ENCODE data around the gene BICD1.
"Not testable (repeated sequence)": the region's sequence is repeated elsewhere in the genome, so short reads cannot be mapped to it uniquely, and the experiment has no call there.

BICD1 gene

DNA sequence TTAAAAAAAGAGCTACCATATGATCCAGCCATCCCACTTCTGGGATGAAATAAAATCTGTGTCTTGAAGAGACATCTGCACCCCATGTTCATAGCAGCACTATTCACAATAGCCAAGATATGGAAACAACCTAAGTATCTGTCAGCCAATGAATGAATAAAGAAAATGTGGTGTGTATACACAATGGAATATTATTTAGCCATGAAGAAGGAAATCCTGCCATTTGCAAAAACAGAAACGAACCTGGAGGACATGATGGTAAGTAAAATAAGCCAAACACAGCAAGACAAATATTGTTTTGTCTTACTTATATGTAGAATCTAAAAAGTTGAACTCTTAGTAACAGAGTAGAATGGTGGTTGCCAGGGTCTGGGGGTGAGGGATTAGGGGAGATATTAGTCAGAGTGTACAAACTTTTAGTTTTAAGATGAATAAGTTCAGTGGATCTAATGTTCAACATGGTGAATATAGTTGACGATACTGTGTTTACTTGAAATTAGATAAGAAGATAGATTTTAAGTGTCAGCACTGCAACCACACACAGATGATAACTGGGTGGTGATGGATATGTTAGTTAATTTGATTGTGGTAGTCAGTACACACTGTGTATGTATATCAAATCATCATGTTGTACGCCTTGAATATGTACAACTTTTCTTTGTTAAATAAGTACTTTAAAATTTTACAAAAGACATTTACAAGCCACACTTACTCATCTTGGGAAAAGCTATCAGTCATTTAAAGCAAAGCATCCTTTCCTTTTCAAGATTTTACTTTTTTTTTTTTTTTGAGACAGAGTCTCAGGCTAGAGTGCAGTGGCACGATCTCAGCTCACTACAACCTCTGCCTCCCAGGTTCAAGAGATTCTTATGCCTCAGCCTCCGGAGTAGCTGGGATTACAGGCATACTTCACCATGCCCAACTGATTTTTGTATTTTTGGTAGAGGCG is 89.9 kb downstream of the BICD1 start:
- no peak for DNase-seq

DNA sequence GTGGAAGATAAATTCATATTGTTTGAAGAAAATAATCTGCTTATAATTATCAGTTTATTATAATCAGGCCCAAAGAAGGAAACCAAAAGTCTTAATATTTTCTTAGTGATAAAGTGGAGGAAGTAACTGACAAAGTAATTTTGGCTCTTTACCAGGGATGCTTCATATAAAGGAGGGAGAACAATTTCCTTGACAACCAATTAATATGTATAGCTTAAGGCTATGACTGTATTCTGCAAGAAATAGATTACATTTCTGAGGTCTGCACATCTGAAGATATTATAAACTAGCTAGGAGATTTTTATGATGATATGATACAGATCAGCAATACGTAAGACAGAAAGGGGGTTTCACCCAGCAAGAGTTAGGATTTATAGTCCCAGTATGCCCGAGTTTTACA is 90.8 kb downstream of the BICD1 start:
- DNase-seq, result no peak

DNA sequence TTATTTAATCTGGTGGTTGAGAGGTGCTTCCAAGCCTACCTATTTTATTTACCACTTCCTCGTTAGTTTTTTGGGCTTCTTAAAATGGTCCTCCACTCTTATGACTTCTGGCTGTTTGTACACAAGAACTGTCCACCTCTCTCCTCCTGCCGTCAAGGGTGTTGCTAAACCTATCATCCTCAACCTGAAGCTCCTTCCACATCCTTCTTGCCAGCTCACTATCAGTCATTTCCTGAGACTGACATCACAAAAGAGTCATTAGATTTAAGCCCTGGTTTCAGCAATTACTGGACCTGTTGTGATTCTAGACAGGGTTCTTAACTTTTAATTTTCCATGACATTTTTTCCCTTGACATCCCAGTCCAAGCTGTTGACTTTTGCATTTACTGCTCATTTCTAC is 91.9 kb downstream of the BICD1 start:
- no peak for DNase-seq

DNA sequence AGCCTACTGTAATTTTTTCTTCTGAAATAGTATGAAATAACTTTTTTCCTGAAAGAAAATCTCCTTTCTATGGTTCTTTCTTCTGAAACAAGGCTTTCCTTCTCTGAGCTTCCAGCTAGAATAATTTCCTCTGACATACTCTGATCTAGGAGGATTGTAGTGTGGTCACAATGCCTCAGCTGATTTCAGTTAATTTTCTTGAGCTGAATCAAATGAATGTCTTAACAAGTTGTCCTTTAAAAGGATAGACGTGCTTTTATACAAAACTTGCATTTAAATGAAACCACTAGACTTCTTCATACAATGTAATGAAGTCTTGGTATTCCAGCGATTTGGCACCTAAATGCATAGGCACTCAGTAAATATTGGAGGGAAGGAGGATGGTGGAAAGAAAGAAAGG is 94.4 kb downstream of the BICD1 start:
- no peak for DNase-seq

DNA sequence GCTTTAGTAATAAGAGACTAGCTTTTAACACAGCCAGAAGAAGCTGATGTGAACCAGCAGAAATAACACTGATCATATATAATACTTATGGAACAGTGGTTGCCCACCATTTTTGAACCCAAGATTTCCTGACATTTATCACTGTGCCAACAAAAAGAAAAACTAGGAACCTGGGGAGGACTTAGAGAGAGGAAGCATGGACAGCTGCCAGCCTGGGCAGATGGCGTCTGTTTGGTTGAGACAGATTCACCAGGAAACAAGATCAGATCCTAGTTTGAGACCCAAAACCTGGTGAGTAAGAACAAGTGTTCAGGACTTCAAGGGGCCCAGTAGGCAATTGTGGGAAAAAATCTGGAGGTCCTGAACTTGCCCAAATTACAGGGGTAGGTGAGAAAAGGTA is 95.3 kb downstream of the BICD1 start:
- no peak for DNase-seq

DNA sequence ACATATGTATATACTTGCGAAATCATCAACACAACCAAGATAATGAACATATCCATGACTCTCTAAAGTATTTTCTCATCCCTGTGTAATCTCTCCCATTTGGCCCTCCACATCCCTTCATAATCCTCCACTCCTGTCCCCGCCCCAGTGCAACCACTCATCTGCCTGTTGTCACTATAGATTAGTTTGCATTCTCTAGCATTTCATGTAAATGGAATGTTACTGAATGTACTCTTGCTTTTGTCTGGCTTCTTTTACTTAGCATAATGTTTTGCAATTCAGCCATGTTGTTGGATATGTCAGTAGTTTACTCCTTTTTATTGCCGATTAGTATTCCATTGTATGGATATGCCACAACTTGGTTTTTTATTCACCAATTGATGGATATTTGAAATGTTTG is 99.1 kb downstream of the BICD1 start:
- no peak for DNase-seq

DNA sequence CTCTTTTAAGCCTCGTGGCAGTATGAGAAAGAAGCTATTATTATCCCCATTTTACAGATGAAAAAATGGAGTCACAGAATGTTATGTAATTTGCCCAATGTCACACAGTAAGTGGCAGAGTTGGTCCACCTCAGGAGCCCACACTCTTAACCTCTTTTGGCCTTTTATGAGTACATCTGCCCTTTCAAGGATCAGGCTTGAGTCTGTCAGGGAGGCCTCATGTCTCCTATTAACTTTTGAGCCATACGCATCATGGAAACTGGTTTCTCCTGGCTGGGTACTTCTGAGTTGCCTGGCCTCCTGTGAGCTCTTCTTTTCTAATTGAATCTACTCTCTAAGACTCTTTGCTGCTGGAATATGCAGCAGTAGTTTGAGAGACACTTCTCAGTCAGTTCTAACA is 101.7 kb downstream of the BICD1 start:
- DNase-seq, result no peak

DNA sequence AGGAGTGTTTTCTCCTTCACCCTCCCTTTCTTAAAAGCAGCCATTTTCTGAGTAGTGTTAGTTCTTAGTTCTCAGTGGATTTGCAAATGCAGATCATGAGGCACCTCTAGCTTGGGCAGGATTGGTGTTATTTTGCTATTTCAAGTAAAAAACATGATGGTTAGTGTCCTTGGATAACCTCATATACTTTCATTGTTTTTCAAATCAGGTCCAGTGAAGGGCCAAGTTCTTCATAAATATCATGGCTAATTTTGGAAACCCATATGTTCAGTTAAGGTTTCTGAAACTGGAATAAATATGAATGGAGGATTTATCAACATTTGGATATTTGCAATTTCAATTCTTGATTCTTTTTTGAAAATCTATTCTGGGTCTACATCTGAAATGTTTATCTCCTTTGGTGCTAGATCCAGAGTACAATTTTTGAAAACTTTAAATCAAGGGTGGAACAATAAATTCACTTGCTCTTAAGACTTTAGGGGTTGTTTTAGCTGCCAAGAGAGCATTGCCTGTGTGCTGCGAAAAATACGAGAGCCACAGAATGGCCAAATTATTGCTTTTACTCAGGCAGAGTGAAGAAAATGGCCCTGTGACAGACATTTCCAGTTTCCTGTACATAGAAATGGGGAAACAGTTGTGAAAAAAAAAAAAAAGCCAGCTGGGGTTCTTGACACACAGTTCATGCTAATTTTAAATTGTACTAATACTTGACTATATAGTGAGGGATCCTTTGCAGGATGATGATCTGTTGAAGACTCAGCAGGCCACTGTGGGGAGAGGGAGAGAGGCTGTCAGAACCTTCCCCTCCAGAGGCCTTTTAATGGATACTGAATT is 104.6 kb downstream of the BICD1 start:
- DNase-seq, result no peak

DNA sequence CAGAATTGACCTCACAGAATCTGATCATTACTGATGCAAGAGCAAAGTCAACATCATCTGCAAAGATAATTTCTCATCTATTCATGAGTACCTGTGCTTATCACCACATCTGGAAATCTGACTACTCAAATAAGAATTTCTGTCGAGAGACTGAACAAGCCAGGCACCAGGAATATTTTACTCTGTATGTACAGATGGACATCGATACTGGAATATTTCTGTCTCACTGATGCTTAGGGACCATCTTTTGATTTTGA is 105.2 kb downstream of the BICD1 start:
- no peak for DNase-seq

DNA sequence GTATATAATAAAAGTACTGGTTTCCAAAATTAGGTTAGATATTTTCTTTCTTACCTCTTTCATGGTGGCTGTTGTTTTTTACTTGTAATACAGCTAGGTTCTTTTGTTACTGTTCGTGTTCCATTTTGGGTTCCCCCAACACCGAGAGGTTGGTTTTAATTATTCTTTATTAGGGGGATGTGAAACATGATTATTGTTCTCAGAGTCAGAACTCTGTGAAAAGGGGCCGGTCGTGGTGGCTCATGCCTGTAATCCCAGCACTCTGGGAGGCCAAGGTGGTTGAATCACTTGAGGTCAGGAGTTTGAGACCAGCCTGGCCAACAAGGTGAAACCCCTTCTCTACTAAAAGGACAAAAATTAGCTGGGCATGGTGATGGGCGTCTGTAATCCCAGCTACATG is 108.1 kb downstream of the BICD1 start:
- DNase-seq, result no peak

DNA sequence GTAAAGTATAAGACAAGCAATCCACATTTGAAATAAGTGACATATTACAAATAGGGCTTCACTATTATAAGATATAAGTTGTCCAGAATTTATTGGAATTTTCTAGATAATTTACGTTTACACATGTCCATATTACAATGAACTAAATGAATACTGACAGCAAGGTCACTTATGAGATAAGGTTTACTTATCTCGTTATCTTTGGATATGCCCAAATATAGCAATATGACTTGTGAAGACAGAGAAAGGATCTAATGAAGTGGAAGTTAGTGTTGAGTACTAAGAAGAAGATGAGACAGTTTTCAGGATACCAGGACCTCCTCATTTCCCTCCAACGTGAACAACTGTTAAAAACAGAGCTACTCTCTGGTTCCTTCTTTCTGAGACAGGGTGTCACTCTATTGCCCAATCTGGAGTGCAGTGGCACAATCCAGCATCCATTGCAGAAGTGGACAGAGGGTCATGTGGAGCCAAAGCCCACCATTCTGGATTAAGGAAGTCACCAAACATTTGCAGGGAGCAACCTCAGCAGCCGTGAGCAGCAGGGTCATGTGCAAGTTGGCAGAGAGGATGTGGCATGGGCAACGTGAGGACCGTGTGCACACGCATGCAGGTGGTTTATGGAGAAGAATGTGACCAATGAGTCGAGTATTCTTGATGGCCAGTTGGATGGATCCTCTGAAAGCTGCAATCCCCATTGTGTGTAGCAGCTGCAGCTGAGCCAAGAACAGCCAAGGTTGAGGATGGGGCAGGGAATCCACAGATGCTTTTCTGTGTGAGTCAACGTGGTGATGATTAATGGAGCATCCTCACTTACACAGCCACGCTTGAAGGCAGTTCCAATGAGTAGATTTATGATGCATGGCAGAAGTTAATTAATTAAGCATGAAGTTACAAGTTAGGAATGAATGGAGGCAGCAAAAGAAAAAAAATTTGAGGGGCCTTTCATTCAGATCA is 111.0 kb downstream of the BICD1 start:
- DNase-seq, result no peak

DNA sequence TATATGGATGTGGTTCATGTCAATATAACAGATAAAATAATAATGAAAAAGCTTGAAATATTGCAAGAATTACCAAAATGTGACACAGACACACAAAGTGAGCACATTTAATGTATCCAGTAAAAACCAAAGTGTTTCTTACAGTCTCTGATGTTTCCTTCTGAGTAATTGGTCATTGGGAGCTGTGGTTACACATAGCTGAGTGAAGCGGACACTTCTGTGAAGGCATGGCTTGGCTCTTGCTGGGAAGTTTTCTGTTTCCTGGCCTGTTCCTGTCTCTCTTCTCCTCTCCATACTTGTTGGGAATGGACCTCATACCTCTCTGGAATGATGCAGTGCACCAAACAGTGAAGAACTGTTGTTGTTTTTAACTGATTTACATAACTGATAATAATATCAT is 117.3 kb downstream of the BICD1 start:
- no peak for DNase-seq

DNA sequence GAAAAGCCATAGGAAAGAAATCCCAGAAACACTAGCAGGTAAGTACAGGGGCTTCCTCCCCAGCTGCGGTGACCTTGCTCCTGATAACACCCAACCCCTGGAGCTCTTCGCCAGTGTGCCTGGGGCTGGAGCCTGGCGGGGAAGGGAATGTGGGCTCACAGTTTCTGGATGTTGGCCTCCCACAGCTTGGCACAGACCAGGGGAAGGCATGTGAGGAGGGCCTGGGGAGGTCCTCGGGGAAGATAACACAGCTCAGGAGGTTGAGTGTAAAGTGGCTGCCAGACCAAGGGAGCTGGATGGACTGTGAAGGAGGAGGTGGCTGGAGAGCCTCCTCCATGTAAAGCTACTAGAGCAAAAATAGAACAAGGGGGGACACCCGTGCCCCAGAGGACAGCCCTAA is 120.1 kb downstream of the BICD1 start:
- DNase-seq, result no peak

DNA sequence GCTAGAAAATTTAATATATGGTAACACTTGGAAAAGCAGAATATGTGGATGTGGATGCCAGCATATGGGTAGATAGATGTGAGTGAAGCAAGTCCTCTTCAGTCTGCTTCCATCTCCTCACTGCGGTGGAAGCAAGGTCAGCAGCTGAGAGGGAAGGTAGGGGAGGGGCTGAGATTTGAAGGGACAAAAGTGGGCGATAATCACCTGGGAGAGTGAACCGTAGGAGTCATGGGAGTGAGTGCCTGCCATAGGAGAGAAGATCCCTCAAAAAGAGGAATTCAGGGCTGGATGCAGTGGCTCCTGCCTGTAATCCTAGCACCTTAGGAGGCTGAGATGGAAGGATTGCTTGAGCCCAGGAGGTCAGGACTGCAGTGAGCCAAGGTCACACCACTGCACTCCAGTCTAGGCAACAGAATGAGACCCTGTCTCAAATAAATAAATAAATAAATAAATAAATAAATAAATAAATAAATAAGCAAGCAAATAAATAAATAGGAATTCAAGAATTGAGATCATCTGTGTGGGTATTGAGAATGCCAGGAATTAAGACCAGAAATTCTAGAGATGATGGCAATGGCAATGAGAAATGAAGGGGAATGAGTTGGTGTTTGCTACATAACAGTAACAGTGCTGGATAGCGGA is 123.4 kb downstream of the BICD1 start:
- DNase-seq, result no peak

DNA sequence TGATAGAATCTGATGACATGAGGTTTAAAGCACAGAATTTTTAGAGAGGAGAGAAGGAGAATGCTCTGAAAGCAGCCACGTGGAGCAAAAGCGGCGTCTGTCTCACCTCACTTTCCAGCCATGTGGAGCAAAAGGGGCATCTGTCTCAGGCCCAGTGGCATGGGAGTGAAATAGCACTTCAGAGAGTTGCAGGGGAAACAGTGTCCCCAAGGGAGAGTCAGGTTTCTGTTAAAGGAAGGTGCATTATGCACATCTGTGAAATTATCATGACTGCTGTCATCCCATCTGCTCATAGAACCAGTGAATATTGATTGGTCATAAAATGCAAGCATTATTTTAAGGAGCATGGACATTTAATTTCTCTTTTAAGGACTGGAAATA is 124.0 kb downstream of the BICD1 start:
- DNase-seq, result no peak

DNA sequence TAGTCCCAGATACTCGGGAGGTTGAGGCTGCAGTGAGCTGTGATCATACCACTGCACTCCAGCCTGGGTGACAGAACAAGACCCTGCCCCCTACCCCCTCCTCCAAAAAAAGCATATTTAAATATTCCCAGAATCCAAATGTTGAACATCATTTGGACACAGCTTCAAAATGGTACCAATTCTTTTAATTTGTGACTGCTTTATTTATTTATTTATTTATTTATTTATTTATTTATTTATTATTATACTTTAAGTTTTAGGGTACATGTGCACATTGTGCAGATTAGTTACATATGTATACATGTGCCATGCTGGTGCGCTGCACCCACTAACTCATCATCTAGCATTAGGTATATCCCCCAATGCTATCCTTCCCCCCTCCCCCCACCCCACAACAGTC is 124.7 kb downstream of the BICD1 start:
- DNase-seq, result not testable (repeated sequence)

DNA sequence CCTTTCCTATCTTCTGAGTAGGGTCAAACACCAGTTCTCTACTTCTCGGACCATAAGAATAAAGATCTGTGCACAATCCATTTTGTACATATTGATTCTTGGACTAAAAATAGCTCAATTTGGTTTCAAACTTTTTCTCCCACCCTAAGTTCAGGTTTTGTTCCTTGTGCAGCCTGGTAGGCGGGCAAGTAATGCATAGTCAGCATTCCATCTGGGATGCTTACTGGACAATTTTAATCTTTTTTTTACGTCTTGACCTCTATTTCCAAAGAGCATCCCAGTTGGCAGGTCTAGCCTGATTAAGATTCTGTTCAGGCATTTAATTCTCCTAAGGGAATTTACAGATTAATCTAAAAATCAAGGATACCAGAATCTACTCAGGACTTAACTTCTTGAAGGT is 126.9 kb downstream of the BICD1 start:
- no peak for DNase-seq

DNA sequence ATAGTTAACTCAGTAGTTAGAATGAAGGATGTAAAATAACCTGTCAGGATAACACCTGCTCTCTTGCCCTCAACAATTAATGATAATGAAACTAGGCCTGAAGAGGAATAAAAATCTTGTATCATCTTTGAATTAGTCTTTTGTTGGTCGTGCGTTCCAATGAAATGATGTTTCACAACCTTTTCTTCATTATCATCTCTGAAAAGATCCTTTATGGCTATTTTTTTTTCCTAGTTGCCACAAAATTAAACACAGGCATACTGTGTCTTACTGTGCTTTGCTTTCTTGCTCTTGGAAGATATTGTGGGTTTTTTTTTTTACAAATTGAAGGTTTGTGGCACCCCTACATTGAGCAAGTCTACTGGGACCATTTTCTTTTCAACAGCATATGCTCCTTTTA is 128.6 kb downstream of the BICD1 start:
- no peak for DNase-seq

DNA sequence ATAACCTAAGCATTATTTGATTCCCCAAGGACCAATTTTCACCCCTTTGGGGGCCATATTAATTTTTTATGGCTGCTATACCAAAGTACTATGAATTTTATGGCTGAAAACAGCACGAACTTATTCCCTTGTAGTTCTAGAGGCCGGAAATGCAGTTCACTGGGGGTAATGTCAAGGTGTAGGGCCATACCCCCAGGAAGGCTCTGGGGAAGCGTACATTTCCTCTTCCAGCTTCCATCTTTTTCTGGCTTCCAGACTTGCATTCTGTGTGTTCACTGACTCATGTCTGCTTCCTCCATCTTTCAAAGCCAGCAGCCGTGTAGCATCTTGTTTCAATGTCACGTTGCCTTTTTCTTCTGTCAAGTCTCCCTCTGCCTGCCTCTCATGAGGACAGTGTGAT is 133.5 kb downstream of the BICD1 start:
- no peak for DNase-seq

DNA sequence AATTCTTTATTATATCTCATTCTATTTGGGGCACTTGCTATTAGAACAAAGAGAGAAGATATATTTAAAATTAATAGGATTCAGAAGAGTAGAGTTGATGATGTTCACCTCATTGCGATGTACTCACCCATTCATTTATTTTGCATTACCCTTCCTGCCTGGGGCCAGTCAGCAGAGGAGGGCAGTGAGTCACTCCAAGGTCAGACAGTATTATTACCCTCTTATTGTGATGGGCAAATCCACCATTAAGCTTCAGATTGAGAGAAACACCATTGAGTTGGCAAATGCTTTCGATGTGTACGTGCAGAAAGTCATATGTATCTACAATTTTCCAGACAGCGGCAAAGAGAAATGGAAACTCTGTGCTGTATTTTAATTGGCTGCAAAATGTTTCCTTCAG is 134.2 kb downstream of the BICD1 start:
- DNase-seq, result no peak

DNA sequence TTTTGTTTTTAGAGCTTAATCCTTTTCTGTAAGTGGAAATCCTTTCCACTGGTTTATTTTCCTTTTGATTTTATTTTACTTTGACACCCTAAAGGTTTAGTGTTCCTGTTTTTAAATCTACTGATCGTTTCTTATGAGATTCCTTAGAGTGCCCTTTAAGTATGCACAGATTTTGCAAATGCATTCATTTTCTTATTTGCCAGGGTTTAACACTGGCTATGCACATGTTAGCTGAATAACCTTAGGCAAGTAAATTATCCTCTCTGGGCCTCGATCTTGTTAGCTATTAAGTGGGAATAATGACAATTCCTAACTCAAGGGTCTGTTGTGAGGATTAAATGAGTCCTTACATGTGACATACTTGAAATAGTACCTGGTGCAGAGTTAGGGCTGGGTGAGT is 136.0 kb downstream of the BICD1 start:
- DNase-seq, result no peak

DNA sequence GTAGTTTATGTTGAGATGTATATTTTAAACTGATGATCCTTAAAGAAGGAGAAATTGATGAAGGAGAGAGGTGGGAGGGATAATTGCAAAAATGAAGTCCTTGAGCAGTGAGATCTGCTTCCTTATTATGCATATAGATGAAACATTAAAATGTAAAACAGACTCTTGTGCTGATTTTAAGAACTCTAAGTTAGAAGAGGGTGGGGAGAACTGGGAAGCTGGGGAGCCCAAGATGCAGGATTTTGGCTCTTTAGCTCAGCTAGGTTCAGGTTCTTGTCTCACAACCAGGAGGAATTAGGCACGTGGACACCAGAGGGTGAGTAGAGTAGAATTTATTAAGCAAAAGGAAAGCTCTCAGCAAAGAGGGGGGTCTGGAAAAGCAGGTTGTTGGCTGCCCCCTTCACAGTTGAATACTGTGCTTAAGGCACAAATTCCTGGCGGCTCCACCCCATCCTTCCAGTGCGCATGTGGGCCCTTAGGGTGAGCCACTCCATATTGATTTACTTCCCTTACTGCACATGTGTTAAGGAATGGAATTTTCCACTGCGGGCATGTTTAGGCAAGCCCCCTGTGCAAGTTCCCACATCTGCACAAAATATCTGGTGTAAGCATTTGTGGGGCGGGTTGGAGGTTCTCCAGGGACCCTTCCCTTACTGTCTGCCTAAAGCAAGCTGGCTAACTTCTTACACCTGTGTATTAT is 141.9 kb downstream of the BICD1 start:
- no peak for DNase-seq

Data from activated CD4-positive, alpha-beta T cell treated with anti-CD3 and anti-CD28 coated beads for 48 hours (primary cell).